Measurements from ENCODE around the gene OR4D9.
"Not testable (repeated sequence)": the region's sequence is repeated elsewhere in the genome, so short reads cannot be mapped to it uniquely, and the experiment has no call there.

The OR4D9 gene

DNA sequence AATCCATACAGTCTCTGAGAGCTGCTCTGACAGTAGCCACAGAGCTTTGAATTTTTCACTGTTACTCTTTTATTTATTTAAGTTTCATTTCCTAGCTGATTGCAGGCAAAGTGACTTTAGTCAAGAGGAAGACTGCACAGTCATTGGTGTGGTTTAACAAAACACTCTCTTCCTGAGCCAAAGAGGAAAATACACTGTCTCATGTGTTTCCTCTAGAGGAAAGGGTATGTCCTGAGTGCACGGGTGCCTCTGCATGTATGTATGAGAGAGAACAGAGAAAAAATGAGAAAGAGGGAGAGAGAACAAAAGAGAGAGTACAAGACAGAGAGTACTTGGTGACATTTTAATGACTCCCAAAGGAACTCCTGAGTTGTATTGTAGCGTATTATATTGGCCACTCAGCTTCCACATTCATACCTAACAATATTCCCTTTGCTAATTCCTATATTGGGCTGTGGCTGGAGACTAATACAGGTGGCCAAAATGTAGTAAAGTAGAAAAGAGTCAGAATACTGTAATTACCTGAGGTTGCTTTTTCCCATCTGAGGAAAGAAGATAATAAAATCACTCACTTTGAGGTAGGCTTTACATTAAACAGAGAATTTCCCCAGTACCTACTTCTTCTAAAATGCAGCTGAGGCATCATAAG, at the start of gene OR4D9:
Gene OR4D9, plus strand, starts transcription at position 599 of the 649 bp plus-strand sequence. CDS start 3,374 bp downstream, outside the sequence.
- no peak for DNase-seq (ENCODE audit: low read depth in 3 of 3)

DNA sequence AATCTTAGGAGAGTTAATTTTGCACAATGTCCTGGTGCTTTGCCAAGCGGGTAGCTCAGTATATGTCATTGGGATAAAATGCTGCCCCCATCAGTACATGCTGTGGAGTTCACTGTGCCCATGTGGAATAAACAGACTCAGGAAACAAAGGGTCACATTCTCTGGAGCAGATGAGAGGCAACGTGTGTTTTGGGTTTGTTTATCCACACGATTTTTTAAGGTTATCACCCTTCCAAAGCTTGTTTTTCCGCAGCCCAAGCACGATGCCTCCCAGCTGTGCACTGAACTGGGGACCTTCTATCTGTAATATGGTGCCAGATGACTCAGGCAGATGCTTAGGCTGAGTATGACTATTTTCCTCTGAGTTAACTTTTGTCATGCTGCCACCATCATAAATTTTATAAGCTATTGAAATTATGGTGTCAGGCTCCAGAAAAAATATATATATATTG, 48.1 kb upstream of the OR4D9 start:
- DNase-seq (ENCODE audit: low read depth in 3 of 3) = no peak

DNA sequence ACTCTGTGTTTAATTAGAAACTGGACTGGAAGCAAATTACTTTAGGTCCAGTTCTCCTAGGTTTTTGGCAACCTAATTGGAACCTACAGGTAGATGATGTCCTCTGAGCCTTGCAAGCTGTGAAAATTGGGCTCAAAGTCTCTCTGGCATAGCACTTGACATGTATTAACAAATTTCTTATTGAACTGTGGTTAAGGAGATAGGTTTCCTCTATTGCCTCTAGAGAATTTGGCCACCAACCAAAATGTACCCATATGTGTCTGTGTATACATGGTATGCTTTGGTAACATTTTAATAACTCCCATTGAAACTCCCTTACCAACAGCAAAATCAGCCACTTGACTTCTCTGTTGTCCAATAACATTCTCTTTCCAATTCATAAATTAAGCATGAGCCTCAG, 38.3 kb upstream of the OR4D9 start, which contains the start of gene OR4D10:
Gene OR4D10, plus strand, starts transcription at position 301 of the 400 bp plus-strand sequence. CDS start 4,115 bp downstream, outside the sequence.
- DNase-seq (ENCODE audit: low read depth in 3 of 3) = no peak

DNA sequence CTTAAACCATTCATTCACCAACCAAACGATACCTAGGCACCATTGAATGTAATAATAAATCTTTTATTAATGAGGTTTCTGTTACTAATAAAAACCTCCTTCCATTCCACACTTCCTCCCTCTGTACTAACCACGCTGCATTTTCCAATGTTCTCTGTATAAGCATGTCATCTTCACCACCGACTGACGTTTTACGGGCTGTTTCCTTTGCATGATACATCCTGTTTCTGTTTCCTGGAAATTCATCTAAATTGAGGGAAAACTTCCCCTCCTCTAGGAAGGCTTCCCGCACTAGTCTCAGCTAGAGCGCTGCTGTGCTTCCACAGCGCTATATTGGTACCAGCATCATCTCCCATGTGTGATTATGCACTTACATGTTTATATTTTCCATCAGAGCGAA, 36.2 kb upstream of the OR4D9 start:
- DNase-seq (ENCODE audit: low read depth in 3 of 3) = no peak

DNA sequence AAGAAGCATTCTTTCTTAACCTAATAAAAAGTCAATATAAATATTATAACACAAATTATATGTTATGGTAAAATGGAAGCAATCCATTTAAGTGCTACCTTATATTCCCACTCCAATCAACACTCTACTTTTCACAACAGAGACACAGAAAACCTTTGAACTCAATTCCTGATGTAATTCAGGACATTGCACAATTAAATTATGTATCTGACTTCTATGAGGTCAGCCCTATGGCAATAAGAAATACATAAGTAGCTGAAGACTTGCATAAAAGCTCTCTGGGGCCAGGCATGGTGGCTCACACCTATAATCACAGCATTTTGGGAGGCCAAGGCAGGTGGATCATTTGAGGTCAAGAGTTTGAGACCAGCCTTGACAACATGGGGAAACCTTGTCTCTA, 31.4 kb upstream of the OR4D9 start:
- no peak for DNase-seq (ENCODE audit: low read depth in 3 of 3)

DNA sequence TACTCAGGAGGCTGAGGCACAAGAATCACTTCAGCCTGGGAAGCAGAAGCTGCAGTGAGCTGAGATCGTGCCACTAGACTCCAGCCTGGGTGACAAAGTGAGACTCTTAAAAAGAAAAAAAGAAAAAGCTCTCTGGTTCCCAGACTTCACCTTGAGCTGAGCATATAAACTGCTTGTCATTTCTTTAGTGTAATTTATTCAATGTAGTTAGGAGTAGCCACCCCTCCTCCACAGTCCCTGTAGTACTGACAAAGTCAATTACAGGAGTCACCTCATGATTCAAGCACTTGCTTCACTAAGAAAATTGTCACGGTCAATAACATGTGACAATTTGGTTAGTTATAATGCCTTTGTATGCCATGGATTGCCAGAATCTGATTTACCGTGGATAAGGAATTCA, 31.0 kb upstream of the OR4D9 start:
- DNase-seq (ENCODE audit: low read depth in 3 of 3) = no peak

DNA sequence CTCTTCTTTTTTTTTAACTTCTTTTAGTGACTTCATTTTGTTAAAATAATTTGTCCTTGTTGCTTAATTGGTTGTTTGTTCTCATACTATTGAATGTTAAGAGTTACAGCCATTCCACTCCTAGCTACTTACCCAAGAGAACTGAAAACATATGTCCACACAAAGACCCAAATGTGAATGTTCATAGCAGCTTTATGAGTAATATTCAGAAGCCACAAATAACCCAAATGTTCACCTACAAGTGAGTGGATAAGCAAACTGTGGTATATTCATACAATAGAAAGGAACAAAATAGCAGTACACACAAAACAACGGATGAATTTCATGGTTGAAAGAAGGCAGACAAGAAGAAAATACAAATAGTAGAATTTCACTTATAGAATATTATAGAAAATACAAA, 9.4 kb upstream of the OR4D9 start:
- DNase-seq (ENCODE audit: low read depth in 3 of 3) = no peak

DNA sequence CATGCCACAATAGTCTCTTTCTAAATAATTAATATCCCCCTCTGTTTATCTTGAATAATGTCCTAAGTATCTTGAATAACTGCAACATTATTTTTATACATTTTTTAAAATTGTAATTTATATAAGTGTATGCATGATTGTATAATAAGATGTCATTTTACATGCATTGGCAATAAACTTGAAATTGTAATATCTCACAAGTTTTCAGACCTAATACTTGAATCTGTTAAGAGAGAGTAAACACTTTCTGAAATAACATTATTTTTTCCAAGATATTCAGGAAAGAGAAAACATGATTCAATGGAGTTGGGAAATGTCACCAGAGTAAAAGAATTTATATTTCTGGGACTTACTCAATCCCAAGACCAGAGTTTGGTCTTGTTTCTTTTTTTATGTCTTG, 8.1 kb upstream of the OR4D9 start, which contains the start of gene OR4D11:
Gene OR4D11, plus strand, starts transcription at position 301 of the 400 bp plus-strand sequence. Its CDS starts 0 bp downstream, at position 301.
- DNase-seq (ENCODE audit: low read depth in 3 of 3) = no peak

DNA sequence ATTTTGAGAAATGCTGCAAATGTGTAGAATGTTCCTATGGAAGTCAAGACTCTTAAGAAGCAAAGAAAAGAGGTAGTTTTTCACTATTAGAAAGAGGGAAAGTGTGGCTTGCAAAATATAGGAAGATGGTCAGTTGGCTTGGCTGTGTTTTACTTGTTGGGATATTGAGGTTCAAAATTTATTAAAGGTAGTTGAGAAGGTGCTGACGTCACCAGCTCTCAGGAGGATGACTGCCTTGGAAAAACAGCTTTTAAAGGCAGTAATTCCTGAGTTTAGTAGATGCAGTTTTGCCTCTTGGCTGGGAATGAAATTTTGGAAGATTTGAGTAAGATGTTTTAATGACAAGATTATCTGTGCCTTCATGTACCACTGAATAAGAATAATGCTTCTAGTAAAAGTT, 336 bp downstream of the OR4D9 start:
- DNase-seq (ENCODE audit: low read depth in 3 of 3) = no peak

DNA sequence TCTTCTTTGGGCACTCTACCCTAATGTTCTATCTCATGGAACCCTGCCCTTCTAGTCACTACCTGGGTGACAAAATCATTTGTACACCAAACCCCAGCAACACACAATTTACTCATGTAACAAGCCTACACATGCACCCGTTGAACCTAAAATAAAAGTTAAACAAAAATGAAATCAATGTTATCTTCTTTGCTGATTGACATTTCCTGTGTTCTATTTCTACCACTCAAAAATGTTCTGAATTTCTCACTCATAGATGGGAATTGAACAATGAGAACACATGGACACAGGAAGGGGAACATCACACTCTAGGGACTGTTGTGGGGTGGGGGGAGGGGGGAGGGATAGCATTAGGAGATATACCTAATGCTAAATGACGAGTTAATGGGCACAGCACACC, 8.8 kb downstream of the OR4D9 start:
- not testable (repeated sequence) for DNase-seq (ENCODE audit: low read depth in 3 of 3)

DNA sequence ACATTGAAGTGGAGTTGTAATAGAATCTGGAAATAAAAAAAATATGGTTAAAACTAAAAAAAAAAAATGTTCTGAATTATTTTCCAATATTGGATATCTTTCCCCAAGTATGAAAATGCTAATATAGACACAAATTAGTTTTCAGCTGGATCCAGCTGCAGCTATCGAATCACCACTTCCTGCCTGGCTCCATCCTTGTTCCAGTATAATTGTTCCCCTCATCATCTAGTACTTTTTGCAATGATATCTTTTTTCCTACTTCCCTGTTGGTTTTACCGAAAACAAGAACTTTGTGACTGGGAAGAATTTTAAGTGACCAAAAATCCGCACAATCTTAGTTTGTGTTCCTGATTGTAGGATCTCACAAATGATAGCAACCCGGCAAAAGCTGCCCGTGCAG, 9.4 kb downstream of the OR4D9 start:
- DNase-seq (ENCODE audit: low read depth in 3 of 3) = no peak

DNA sequence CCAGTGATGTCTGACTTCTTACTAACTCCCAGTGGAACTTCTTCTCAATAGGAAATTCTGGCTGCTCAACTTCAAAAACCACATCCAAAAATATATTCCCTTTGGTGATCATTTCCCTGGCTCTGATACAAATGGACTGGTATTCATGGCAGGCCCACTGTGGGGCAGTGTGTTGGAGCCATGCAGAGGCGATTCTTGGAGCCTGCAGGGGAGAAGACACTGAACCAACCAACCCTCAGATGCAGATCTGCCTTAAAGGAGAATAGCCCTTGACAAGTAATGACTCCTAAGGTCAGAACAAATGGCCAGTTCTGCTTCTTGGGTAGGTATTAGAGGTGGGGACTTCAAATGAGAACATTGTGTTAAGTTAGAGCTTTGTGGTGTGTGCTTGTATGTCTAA, 12.2 kb downstream of the OR4D9 start:
- DNase-seq (ENCODE audit: low read depth in 3 of 3) = no peak

DNA sequence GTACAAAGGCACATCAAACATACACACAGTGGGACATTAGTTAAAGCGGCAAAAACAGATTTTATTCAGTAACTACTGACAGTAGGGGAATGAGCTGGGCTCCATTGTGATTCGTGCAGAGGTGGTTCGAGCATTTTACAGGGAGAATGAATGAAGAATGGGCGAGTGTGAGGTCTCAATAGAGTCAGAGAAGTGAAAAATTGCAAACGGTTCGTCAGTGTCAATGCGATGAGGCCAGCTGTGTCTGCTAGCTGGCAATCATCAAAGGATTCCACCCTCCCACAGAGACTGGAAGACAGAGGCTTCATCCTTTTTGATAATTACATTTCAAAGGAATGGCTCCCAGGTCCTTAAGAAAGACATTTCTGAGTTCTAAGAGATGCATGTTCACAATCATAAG, 17.4 kb downstream of the OR4D9 start:
- DNase-seq (ENCODE audit: low read depth in 3 of 3) = no peak

DNA sequence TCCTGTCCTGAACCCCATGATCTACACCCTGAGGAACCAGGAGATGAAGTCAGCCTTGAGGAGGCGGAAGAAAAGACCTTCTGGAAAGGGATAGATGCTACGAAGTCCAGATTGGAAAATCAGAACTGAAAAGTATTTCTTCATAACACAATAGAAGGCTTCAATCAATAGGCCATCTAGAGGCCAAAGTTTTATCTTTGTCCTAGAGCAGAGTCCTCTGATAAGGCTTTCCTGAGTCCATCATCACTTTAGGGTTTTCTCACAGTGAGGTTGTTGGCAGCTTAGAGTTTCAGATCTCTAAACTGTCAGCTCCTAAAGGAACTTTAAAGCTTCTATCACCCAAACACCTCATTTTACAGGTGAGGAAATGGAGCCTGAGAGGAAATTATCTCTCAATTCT, 21.3 kb downstream of the OR4D9 start:
- DNase-seq (ENCODE audit: low read depth in 3 of 3) = no peak

DNA sequence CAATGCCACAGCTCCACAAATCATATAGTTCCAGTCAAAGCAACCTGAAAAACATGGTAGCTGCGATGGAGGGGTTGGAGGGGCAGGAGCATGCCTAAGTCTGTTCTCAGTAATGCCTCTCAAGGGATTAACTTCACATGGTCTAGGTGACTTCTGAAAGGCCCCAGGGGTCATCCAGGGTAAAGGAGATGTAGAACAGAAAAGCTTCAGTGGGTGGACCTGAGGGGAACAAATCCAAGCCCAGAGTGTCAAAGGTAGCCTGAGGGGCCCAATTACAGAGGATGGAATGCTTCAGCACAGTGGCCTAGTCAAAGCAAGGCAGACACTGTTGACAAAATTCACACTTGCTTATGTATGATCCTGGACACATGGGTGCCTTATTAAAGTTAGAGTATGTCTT, 23.3 kb downstream of the OR4D9 start:
- no peak for DNase-seq (ENCODE audit: low read depth in 3 of 3)

DNA sequence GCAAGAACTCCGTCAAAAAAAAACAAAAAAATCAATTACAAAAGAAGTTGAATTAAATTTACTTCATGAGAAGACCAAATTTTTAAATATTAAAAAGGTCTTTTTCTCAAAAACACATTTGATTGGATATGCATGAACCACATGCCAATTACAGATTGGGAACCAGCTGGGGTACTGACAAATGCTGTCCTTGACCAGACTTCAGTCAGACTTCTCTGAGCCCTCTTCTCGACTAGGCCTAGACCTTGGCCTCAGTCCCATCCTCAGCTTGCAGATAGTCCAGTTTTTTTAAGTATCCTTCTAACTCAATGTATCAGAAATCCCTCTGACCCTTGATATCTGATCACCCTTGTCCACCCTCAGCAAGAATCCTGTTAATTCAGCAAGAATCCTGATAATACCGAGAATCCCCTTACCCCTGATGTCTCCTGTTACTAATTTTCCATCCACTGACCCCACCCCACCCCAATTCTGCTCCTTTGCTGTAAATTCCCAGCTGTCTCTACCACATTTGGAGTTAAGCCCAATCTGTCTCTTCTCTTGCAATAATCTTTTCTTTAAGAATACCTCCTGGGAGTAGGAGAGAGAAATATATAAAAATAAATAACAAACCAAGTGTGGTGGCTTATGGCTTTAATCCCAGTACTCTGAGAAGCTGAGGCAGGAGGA, 30.9 kb downstream of the OR4D9 start:
- DNase-seq (ENCODE audit: low read depth in 3 of 3) = no peak

DNA sequence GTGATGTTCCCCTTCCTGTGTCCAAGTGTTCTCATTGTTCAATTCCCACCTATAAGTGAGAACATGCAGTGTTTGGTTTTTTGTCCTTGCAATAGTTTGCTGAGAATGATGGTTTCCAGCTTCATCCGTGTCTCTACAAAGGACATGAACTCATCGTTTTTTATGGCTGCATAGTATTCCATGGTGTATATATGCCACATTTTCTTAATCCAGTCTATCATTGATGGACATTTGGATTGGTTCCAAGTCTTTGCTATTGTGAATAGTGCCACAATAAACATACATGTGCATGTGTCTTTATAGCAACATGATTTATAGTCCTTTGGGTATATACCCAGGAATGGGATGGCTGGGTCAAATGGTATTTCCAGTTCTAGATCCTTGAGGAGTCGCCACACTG, 32.4 kb downstream of the OR4D9 start:
- not testable (repeated sequence) for DNase-seq (ENCODE audit: low read depth in 3 of 3)

DNA sequence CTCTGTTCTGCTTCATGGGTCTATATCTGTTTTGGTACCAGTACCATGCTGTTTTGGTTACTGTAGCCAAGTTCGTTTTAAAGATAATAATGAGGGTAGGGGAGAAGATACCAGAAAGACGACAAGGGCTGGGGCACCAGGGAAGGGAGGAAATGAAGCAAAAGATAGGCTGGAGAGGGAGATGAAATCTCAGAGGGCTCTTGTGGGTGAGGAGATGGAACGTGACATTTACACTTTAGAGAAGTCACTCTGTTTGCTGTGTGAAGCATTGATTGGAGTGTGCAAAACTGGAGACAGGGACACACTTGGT, 33.5 kb downstream of the OR4D9 start:
- DNase-seq (ENCODE audit: low read depth in 3 of 3) = no peak

DNA sequence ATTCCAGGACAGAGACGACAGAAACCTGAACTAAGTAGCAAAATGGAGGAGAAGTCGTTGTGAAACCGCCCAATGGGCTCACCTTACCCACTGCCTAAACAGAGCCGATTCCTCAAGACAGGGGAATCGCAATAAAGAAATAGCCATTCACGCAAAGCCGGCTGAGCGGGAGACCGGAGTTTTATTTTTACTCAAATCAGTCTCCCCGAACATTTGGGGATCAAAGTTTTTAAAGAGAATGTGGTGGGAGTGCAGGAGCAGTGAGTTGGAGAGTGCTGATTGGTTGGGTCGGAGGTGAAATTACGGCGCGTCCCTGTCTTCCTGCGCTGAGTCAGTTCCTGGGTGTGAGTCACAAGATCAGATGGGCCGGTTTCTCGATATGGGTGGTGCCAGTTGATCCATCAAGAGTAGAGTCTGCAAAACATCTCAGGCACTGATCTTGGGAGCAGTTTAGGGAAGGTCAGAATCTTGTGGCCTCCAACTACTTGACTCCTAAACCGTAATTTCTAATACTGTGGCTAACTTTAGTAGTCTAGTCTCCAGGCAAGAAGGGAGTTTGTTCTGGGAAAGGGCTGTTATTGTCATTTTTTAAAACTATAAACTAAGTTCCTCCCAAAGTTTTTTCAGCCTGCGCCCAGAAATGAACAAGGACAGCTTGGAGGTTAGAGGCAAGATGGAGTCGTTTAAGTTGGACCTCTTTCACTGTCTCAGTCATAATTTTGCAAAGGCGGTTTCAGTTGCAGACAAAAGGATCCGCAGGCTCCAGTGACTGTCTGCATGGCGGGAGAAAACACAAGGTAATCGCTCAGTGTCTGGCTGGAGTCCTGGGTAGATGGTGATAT, 34.1 kb downstream of the OR4D9 start:
- DNase-seq (ENCODE audit: low read depth in 3 of 3) = no peak

DNA sequence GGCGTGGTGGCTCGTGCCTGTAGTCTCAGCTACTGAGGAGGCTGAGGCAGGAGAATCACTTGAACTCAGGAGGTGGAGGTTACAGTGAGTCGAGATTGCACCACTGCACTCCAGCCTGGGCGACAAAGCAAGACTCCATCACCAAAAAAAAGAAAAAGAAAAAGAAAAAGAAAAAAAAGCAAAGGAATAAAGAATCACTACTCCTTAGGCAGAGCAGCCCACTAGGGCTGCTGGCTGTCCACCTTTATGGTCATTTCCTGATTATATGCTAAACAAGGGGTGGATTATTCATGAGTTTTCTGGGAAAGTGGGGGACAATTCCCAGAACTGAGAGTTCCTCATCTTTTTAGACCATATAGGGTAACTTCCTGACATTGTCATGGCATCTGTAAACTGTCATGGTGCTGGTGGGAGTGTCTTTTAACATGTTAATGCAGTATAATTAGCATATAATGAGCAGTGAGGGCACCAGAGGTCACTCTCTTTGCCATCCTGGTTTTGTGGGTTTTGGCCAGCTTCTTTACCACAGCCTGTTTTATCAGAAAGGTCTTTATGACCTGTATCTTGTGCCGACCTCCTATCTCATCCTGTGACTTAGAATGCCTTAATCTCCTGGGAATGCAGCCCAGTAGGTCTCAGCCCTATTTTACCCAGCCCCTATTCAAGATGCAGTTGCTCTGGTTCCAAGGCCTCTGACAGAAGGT, 36.4 kb downstream of the OR4D9 start:
- not testable (repeated sequence) for DNase-seq (ENCODE audit: low read depth in 3 of 3)

DNA sequence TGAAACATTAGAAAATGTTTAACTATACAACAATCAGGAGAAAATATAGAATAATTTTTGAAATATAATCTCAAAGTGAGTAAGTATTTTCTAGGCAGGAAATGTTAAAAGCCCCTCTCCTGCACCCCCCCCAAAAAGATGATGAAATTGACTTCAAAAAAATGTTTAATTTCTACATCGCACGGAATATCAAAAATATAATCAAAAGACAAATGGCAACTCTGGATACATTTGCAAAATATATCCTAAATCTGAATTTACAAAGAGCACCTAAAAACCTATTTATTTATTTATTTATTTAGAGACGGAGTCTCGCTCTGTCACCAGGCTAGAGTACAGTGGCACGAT, 36.9 kb downstream of the OR4D9 start:
- no peak for DNase-seq (ENCODE audit: low read depth in 3 of 3)

DNA sequence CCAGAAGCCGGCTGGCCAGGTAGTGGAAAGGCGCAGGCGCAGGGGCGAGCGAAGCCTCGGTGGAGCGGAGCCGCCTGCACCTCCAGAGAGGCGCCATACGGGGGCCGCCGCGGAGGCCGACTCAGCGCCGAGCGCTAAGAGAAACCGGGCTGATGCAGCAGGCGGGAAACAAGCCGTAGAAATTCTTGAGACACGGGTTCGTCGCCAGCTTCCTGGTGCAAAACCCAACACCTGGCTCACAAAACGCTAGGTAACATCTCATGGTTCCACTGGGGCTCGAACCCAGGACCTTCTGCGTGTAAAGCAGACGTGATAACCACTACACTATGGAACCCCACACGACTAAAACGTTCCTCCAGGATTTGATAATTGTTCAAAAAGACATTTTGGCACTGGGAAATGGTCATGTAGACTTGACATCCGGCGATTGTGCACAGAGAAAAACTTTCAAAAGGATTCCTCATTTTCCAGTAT, 39.1 kb downstream of the OR4D9 start:
- peak; percentile 77 to 82 (median 80) for DNase-seq (ENCODE audit: low read depth in 3 of 3)

Measured in stimulated activated CD4-positive, alpha-beta T cell treated with anti-CD3 and anti-CD28 coated beads, TNF-alpha, amount 100 ng/mL, for 4 hours (primary cell).